Pons (tissue), 1 donor: ENCODE results near the gene SERPINA1.
"Not testable (repeated sequence)": the region's sequence is repeated elsewhere in the genome, so short reads cannot be mapped to it uniquely, and the experiment has no call there.

Experiments
- DNase-seq: peaks from one replicate; pipeline ENCODE4 v3.0.0-alpha.2; 2016; ENCODE audit warnings: low spot score

SERPINA1 gene

GRCh38 chr14:94388384-94389103 lies at the start of gene SERPINA1:
Gene SERPINA1 (minus strand): TSS chr14:94388602. CDS start chr14:94383237, 5,365 bp downstream.
- no peak for DNase-seq

- no peak for DNase-seq
Measured at GRCh38 chr14:94428610-94429009, 40.2 kb upstream of the SERPINA1 start.

- DNase-seq, result no peak
Measured at GRCh38 chr14:94427016-94427613, 38.7 kb upstream of the SERPINA1 start.

GRCh38 chr14:94426526-94426925 lies 38.1 kb upstream of the SERPINA1 start:
- no peak for DNase-seq

GRCh38 chr14:94424371-94424770 lies 36.0 kb upstream of the SERPINA1 start:
- DNase-seq, result no peak

- DNase-seq, result peak; percentile 60
Measured at GRCh38 chr14:94423453-94424056, 35.2 kb upstream of the SERPINA1 start.

GRCh38 chr14:94421316-94421715 lies 32.9 kb upstream of the SERPINA1 start:
- DNase-seq, result no peak

GRCh38 chr14:94417497-94418205 lies 29.2 kb upstream of the SERPINA1 start:
- DNase-seq, result not testable (repeated sequence)

GRCh38 chr14:94412671-94413638 lies 24.6 kb upstream of the SERPINA1 start:
- no peak for DNase-seq

GRCh38 chr14:94411638-94412037 lies 23.2 kb upstream of the SERPINA1 start:
- DNase-seq, result no peak

- not testable (repeated sequence) for DNase-seq
Measured at GRCh38 chr14:94409430-94409829, 21.0 kb upstream of the SERPINA1 start.

GRCh38 chr14:94408546-94409095 lies 20.2 kb upstream of the SERPINA1 start:
- DNase-seq, result no peak

- DNase-seq, result no peak
Measured at GRCh38 chr14:94407906-94408305, 19.5 kb upstream of the SERPINA1 start.

GRCh38 chr14:94406910-94407309 lies 18.5 kb upstream of the SERPINA1 start:
- no peak for DNase-seq

- no peak for DNase-seq
Measured at GRCh38 chr14:94405486-94405885, 17.1 kb upstream of the SERPINA1 start.

- DNase-seq, result no peak
Measured at GRCh38 chr14:94404561-94404960, 16.2 kb upstream of the SERPINA1 start.

GRCh38 chr14:94403312-94403932 lies 15.0 kb upstream of the SERPINA1 start:
- no peak for DNase-seq

- DNase-seq, result no peak
Measured at GRCh38 chr14:94401083-94401482, 12.7 kb upstream of the SERPINA1 start.

GRCh38 chr14:94400422-94400841 lies 12.0 kb upstream of the SERPINA1 start:
- DNase-seq, result no peak

- DNase-seq, result no peak
Measured at GRCh38 chr14:94398536-94398935, 10.1 kb upstream of the SERPINA1 start.

GRCh38 chr14:94398182-94398479 lies 9.7 kb upstream of the SERPINA1 start:
- no peak for DNase-seq
